ENCODE measurements around the gene SH3TC2.

Gene SH3TC2

GRCh38 chr5:148999741-149000140, 63.1 kb downstream of the SH3TC2 start:
- no peak for DNase-seq (ENCODE audit: low read depth)

GRCh38 chr5:148998174-148998797, 64.6 kb downstream of the SH3TC2 start:
- DNase-seq (ENCODE audit: low read depth), result no peak

- DNase-seq (ENCODE audit: low read depth), result no peak
Measured at GRCh38 chr5:148996270-148996669, 66.6 kb downstream of the SH3TC2 start.

GRCh38 chr5:148995791-148996190, 67.1 kb downstream of the SH3TC2 start:
- DNase-seq (ENCODE audit: low read depth), result no peak

- no peak for DNase-seq (ENCODE audit: low read depth)
Measured at GRCh38 chr5:148993283-148993936, 69.5 kb downstream of the SH3TC2 start.

- no peak for DNase-seq (ENCODE audit: low read depth)
Measured at GRCh38 chr5:148992265-148992664, 70.6 kb downstream of the SH3TC2 start.

- DNase-seq (ENCODE audit: low read depth), result no peak
Measured at GRCh38 chr5:148991566-148991965, 71.3 kb downstream of the SH3TC2 start.

- DNase-seq (ENCODE audit: low read depth), result no peak
Measured at GRCh38 chr5:148990817-148991216, 72.0 kb downstream of the SH3TC2 start.

GRCh38 chr5:148989567-148989966, 73.3 kb downstream of the SH3TC2 start:
- DNase-seq (ENCODE audit: low read depth), result no peak

GRCh38 chr5:148988328-148988727, 74.5 kb downstream of the SH3TC2 start:
- no peak for DNase-seq (ENCODE audit: low read depth)

GRCh38 chr5:148986636-148987035, 76.2 kb downstream of the SH3TC2 start:
- no peak for DNase-seq (ENCODE audit: low read depth)

GRCh38 chr5:148984345-148984744, 78.5 kb downstream of the SH3TC2 start:
- DNase-seq (ENCODE audit: low read depth), result no peak

- DNase-seq (ENCODE audit: low read depth), result no peak
Measured at GRCh38 chr5:148981353-148981752, 81.5 kb downstream of the SH3TC2 start.

- DNase-seq (ENCODE audit: low read depth), result no peak
Measured at GRCh38 chr5:148980731-148981130, 82.1 kb downstream of the SH3TC2 start.

- DNase-seq (ENCODE audit: low read depth), result no peak
Measured at GRCh38 chr5:148979083-148979723, 83.7 kb downstream of the SH3TC2 start.

GRCh38 chr5:148978370-148979082, 84.3 kb downstream of the SH3TC2 start:
- no peak for DNase-seq (ENCODE audit: low read depth)

- no peak for DNase-seq (ENCODE audit: low read depth)
Measured at GRCh38 chr5:148976569-148977381, 86.1 kb downstream of the SH3TC2 start.

- no peak for DNase-seq (ENCODE audit: low read depth)
Measured at GRCh38 chr5:148974642-148975327, 88.1 kb downstream of the SH3TC2 start.

GRCh38 chr5:148973455-148973854, 89.4 kb downstream of the SH3TC2 start:
- DNase-seq (ENCODE audit: low read depth), result no peak

GRCh38 chr5:148972974-148973374, 89.9 kb downstream of the SH3TC2 start:
- DNase-seq (ENCODE audit: low read depth), result no peak

- no peak for DNase-seq (ENCODE audit: low read depth)
Measured at GRCh38 chr5:148972396-148972795, 90.5 kb downstream of the SH3TC2 start.

All from T-helper 22 cell (primary cell).